Naive B cell (primary cell): ENCODE measurements around the gene MC1R. TPM values are rescaled to one million over a fixed set of nuclear protein-coding genes. Genes with fewer than 3 reads are reported as not detected.

Experiments
- ATAC-seq, 2 donors: fragments of 150-1000 bp; cut with Tn5 transposase; 2 replicates each; pipeline ENCODE4 v1.10.0; 2021; ENCODE audit warnings: low read depth in 2 of 2, mild to moderate bottlenecking in 2 of 2, moderate library complexity in 2 of 2
- DNase-seq: peaks from one replicate; pipeline ENCODE4 v3.0.0; 2022
- H3K27ac Mint-ChIP-seq, 6 donors: one replicate each; pipeline ENCODE4 v1.8.0; 2020 to 2022; ENCODE audit warnings: mild to moderate bottlenecking in 6 of 6, mixed read lengths in 6 of 6, moderate library complexity in 5 of 6, inconsistent platforms in 2 of 6
- H3K27me3 Mint-ChIP-seq, 3 donors: one replicate each; pipeline ENCODE4 v1.8.0; 2021 to 2022; ENCODE audit warnings: mixed read lengths in 3 of 3, mild to moderate bottlenecking in 1 of 3
- H3K36me3 Mint-ChIP-seq, 2 donors: one replicate each; pipeline ENCODE4 v1.8.0; 2020 to 2022; ENCODE audit warnings: mixed read lengths in 2 of 2, inconsistent platforms in 1 of 2, mild to moderate bottlenecking in 1 of 2
- H3K4me1 Mint-ChIP-seq, 3 donors: one replicate each; pipeline ENCODE4 v1.8.0; 2020 to 2022; ENCODE audit warnings: mixed read lengths in 3 of 3, inconsistent platforms in 1 of 3, mild to moderate bottlenecking in 1 of 3, moderate library complexity in 1 of 3
- H3K4me3 Mint-ChIP-seq, 8 donors: one replicate each; pipeline ENCODE4 v1.8.0; 2020 to 2022; ENCODE audit warnings: mild to moderate bottlenecking in 8 of 8, mixed read lengths in 8 of 8, moderate library complexity in 8 of 8, inconsistent platforms in 2 of 8
- H3K9me3 Mint-ChIP-seq, 7 donors: one replicate each; pipeline ENCODE4 v1.8.0; 2020 to 2022; ENCODE audit warnings: mixed read lengths in 7 of 7, mild to moderate bottlenecking in 5 of 7, inconsistent platforms in 2 of 7, moderate library complexity in 1 of 7
- polyA plus RNA-seq, 6 donors: library from polyadenylated mRNA; unstranded; fragments of 300-500 nt; fragmentation: Illumina TruSeq; gene quantifications; one replicate each; pipeline ENCODE4 v1.2.3, GENCODE V29; 2021; ENCODE audit warnings: low read depth in 6 of 6

The MC1R gene
- polyA plus RNA-seq, 6 donors from 2014 or later = 0.12 to 0.62 (median 0.48) TPM; not detected in 1

DNA sequence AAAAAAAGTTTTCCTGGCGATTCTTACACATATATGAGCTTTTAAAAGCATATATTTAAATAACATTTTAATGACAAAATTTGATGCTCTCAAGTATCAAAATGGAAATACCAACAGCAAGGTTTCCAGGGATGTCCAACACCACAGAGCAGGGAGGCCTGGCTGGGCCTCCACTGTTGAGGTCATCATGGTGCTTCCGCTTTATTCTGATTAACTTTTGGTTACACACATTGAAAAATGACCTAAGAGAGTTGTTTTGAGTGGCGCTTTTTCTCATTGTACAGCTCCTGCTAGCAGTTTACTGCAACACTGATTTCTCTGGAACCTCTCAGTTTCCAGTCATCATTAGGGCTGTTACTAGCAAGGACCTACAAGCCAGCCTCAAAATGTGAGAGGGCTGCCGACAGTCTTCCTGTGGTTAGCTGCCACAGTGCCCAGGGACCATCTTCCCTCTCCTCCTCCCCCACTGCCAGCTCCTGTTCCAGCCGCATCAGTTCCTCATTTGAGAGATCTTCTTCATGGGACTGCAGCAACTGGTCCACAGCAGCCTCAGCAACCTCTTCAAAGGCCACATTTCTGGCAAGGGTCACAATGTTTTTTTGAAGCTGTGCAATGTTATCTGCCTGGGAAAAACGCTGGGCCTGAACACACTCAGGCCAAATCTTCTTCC, 51.2 kb downstream of the MC1R start:
- H3K9me3 Mint-ChIP-seq = no peaks in the 10 kb centered on the region
- no peaks in the 10 kb centered on the region for H3K36me3 Mint-ChIP-seq
- H3K4me3 Mint-ChIP-seq = peak overlapping the region in 4 of 8 donors; percentile 29 to 96 (median 74)
- ATAC-seq (no peak), DNase-seq (no peak)
- no peak overlapping the region for H3K27ac Mint-ChIP-seq
- H3K4me1 Mint-ChIP-seq = peaks cover 31 to 46% (median 41%) of the 10 kb centered on the region in 3 donors
- no peaks in the 10 kb centered on the region for H3K27me3 Mint-ChIP-seq

Other genes starting within 250 kb of the MC1R start
- 10 to 100 TPM; 16.7 to 27.7 (median 19.6) TPM for gene CDK10, start 232.2 kb upstream of the MC1R start, polyA plus RNA-seq
- gene SPATA2L, start 217.2 kb upstream of the MC1R start, polyA plus RNA-seq = 10 to 100 TPM in 1 of 6 donors, 1 to 10 TPM in 5; 5.9 to 18.8 (median 8.6) TPM
- gene VPS9D1, start 198.0 kb upstream of the MC1R start, polyA plus RNA-seq = under 1 TPM in 5 of 6 donors, not detected in 1; 0.14 to 0.88 (median 0.51) TPM
- 10 to 100 TPM in 2 of 6 donors, 1 to 10 TPM in 3, under 1 TPM in 1; 0.22 to 32.6 (median 8.3) TPM for gene ZNF276, start 197.3 kb upstream of the MC1R start, polyA plus RNA-seq
- 10 to 100 TPM; 11.7 to 30.5 (median 17.4) TPM for gene FANCA, start 102.2 kb upstream of the MC1R start, polyA plus RNA-seq
- under 1 TPM in 3 of 6 donors, not detected in 3; 0.09 to 0.57 (median 0.20) TPM for gene SPIRE2, start 90.4 kb upstream of the MC1R start, polyA plus RNA-seq
- 100 to 1,000 TPM in 5 of 6 donors, 10 to 100 TPM in 1; 88.4 to 135 (median 108) TPM for gene TCF25, start 45.3 kb upstream of the MC1R start, polyA plus RNA-seq
- gene TUBB3, start 4.5 kb downstream of the MC1R start, polyA plus RNA-seq = 10 to 100 TPM in 1 of 6 donors, 1 to 10 TPM in 4, under 1 TPM in 1; 0.99 to 12.2 (median 5.0) TPM
- gene DEF8, start 29.9 kb downstream of the MC1R start, polyA plus RNA-seq = 100 to 1,000 TPM in 4 of 6 donors, 10 to 100 TPM in 2; 66.9 to 126 (median 105) TPM
- gene DBNDD1, start 100.6 kb downstream of the MC1R start, polyA plus RNA-seq = 100 to 1,000 TPM in 2 of 6 donors, 10 to 100 TPM in 4; 48.9 to 149 (median 68.5) TPM
- not detected for gene PRDM7, start 158.5 kb downstream of the MC1R start, polyA plus RNA-seq